Eye (tissue), 1 donor: ENCODE data around the gene TGFB1I1.
"Not testable (repeated sequence)": the region's sequence is repeated elsewhere in the genome, so short reads cannot be mapped to it uniquely, and the experiment has no call there.

ENCODE experiments used
- DNase-seq: peaks from one replicate; pipeline ENCODE4 v3.0.0-alpha.2; 2015

TGFB1I1 gene

DNA sequence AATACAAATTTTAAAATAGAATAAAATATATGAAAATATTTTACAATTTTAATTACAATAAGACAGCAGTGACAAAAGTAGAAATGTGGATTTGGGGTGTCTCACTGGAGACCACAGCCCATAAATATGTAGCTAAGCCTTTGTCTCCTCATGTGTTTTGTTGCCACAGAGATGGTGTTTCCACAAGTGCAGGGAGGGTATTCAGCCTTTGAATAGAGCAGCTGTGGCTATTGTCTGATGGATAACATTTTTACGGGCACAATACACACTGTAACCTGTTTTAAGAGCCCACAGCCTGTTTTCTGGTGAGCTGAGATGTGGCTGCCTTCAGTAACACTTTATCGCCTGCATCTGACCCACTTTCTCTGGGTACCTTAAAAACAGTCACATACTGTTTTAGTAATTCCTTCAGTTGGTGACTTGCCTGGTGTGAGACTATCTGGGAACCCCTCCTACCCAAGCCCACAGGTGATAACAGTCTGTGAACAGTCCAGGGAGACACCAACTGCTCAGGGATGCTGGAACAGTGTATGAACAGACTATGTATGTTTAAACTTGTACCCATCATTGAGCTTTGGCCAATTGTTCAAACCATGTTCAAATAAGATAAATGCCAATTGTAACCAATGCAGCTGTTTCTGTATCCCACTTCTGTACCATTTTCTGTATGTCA lies 47.9 kb downstream of the TGFB1I1 start:
- no peak for DNase-seq

DNA sequence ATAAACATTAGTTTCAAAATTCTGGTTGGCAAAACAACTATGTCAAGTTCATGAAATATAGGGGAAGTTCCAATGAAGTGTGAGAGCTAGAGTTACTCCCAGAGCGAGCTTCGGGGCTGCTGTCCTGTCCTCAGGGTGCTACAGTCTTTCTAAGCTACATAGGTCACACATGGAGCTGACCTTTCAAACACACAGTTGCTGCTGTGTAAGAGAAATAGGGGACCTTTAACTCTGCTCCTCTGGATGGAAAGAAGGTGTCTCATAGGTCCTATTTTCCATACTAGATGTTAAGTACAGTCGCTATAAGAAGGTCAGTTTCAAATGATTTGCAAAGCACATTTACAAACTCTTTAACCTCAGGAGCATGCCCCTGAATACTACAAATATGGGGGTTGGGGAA lies 49.4 kb downstream of the TGFB1I1 start:
- no peak for DNase-seq

DNA sequence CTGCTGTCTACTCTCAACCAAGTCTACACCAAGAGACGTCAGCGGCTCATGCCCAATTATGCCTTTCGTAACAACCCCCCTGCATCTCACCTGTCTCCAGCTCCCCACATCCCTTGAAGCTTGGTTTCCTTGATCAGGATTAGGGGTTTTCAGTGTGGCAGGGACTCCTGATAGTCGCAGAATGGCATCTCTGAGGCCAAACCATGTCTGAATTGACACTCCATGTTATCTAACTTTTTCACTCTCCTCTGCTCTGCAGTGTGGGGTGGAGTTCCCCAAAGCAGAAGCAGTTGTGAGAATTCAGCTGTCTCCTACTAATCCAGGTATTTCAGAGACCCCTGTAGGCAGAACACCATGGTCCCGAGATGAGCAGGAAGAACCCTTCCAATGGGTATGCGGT lies 50.1 kb downstream of the TGFB1I1 start:
- DNase-seq: no peak

DNA sequence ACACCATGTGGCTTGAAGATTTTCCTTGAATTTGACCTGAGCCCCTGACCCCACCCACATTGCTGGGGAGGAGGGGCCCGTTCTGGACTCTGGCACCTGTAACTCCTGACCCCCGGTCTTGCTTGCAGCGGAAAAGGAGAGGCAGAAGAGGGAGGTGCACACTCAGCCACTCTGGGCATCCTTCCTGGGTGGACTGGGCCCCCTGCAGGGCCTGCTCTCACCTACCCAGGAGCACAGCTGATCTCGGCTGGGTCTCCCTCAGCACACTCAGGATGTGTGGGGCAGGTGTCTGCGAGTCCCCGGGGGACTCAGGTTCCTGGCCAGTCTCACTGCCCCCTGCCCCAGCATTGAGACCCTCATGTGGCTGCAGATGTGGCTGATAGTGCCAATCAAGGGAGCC lies 51.8 kb downstream of the TGFB1I1 start:
- not testable (repeated sequence) for DNase-seq

DNA sequence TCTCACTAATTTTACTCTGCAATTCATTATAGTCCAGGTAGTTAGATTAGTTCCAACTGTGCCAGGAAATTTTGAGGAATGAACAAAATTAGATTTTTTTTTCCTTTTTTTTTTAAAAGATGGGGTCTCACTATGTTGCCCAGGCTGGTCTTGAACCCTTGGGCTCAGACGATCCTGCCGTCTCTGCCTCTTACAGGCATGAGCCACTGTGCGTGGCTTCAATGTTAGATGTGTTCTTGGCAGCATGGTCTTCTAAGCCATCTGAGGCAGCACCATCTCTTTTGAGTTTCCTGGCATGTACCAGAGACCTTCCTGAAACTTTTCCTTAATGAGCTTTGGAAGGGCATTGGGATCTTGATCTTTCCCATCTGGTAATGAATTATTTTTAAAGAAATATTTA lies 53.2 kb downstream of the TGFB1I1 start:
- DNase-seq: no peak
